ENCODE measurements around the gene KY.

The KY gene

GRCh38 chr3:134667956-134668355 is 17.1 kb upstream of the KY start:
- DNase-seq, result no peak

DNA sequence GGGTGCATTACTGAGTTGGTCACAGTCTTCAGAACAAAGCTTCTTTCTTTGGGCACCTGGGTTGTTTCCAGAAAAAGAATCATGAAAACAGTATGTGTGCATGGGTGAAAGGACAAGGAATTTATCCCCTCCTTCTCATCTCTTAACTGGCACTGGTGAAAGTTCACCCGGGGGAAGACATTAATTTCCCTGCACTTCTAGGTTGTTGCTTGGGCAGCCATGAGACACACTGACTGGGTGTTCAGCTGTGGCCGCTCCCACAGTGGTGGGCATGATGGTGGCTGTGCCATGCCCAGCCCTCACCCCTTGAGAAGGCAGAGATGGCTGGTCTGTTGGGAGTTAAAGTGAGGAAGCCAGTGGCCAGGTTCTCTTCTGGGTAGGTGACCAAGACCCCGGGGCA is 16.6 kb upstream of the KY start:
- DNase-seq, result no peak

GRCh38 chr3:134666885-134667284 is 16.1 kb upstream of the KY start:
- DNase-seq, result no peak

DNA sequence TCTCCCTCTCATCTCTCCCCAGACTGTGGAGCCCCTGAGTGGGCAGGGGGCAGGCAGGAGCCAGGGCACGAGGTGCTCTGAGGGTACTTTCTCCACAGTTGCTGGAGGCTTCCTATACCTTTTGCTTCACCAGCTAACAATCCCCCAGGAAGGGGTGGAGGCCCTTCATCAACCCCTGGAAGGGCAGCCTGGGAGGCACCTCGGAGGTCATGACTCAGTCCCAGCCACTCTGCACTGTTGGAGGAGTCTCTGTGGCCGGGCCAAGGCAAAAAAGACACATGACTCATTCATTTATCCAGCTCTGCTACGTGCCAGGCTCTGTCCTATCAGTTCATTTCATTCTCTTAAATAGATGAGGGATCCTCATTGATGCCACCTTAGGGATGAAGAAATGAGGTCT is 15.6 kb upstream of the KY start:
- DNase-seq, result no peak

- DNase-seq, result no peak
Measured at GRCh38 chr3:134666052-134666451, 15.2 kb upstream of the KY start.

DNA sequence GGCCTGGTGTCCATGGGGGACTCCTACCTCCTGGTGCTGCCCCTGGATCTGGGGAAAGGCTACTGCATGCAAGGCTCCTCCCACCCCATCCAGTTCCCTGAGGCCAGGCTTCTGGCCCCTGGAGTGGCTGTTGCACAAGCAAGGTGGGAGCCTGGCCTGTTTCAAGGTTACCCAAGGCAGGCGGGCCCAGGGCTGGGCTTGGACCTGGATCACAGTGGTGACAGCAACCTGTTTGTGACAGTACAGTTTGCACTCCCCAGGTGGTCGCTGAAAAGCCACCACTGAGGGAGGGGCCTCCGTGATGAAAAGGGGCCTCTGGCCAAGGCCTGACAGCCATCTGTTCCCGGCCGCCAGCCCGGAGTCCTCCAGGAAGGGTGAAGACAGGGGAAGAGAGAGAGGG is 14.4 kb upstream of the KY start:
- no peak for DNase-seq

DNA sequence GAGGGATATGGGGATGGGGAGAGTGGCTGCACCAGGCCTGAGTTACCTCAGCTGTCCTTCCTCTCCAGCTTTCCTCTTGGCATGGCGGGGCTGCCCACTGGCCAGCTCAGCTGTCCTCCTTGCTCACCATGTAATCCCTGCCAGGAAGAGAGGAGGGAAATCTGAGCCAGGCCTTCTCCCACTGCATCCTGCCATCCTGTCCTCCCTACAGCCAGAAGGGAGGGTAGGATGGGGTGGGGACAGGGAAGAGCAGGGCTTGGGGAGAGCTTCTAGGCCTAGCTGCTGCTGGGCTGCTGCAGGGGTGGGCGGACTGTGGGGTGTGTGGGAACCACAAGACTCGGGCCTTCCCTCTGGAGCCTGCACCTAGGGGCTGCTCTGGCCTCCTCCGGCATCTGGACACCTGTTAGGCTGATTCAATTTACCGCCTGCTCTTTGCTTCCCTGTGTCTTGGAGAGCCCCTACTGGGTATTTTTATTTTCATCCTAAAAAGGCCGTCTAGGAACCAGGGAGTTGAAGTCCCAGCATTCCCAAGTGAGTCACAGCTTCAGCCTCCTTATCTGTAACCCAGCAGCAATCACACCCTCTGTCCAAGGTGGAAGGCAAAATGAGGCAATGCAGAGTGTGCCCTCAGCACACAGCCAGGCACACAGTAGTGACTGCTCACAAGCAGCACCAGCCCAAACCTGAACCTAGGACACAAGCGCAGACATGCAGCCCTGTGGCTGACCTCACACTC is 13.1 kb upstream of the KY start:
- no peak for DNase-seq

DNA sequence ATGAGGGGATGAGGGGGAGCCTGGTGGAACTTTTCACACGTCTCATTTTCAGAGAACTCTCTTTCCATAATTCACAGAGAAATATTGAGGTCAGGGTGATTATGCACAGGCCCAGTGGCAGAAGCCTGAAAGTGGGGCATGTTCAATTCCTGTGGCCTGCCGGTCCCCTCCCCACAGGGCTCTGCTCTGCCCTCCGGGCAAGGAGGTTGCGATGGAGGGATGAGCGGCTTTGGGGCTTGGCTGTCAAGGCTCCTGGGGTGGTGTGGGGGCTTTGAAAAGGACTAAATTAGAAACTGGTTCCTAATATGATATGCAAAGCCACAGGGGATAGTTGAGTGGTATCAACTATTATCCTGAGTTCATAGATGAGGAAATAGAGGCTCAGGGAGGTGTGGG is 9.2 kb upstream of the KY start:
- DNase-seq, result no peak

- no peak for DNase-seq
Measured at GRCh38 chr3:134659391-134660045, 8.7 kb upstream of the KY start.

- no peak for DNase-seq
Measured at GRCh38 chr3:134658555-134658954, 7.7 kb upstream of the KY start.

GRCh38 chr3:134656211-134656800 is 5.5 kb upstream of the KY start:
- DNase-seq, result no peak

DNA sequence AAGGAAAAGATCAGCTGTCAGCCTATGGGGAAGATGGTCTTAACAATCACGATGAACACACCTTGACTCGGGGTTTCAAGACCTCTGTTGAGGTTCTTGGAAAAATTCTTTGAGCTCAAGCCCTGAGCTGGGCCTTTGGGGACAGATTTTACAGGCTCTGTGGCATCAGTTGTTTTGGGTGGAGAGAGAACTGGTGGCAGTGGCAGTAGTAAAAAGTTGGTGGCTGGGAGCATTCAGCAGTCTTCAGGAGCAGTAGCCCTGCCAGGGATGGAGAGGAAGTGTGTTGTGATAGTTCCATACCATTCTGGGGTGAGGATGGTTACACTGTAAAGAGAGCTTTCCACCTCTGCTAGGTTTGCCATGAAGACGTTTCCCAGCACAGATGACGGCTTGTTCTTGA is 4.9 kb upstream of the KY start:
- DNase-seq, result no peak

GRCh38 chr3:134654031-134654430 is 3.2 kb upstream of the KY start:
- DNase-seq, result no peak

- DNase-seq, result no peak
Measured at GRCh38 chr3:134652886-134653630, 2.2 kb upstream of the KY start.

- DNase-seq, result no peak
Measured at GRCh38 chr3:134652409-134652831, 1.6 kb upstream of the KY start.

GRCh38 chr3:134651347-134652041 is 672 bp upstream of the KY start:
- no peak for DNase-seq

GRCh38 chr3:134649106-134649705 is 1.6 kb downstream of the KY start:
- DNase-seq, result no peak

DNA sequence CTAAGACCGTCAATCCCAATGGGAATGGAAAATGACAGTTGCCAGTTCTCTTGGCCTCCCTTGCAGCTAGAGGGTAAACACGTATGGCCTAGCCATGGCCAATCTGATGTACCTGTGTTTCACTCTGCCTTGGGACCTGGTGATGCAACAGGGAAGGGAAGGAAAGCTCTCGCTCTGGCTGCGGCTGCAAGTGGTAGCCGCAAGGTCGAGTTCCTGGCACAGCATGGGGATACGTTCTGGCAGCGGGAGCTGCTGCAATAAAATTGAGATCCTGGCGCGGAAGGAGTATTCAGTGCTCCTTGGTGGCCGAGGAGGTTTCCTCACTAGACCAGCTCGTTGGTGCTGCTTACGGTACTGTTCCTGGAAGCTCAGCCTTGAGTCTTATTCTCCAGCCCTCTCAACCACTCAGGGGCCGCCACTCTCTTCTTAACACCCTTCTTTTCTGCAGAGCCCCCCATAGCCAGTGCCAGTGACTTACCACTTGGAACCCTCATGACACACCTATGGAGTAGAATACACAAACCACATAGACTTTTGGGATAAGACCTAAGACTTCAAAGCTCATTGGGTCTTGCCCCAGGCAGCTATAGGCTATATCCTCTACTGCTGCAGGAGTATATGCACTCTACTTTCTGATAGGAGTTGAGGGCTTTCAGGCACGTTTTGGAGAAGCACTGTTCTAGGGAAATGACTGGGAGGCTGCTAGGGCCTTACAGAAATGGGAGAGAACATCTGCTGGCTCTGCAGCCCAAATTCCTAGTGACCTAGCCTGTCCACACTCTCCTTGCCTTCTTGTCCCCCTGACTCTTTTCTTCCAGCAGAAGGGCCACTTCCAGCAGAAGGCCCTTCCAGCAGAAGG is 2.7 kb downstream of the KY start:
- DNase-seq, result no peak

GRCh38 chr3:134646086-134646485 is 4.7 kb downstream of the KY start:
- DNase-seq, result no peak

DNA sequence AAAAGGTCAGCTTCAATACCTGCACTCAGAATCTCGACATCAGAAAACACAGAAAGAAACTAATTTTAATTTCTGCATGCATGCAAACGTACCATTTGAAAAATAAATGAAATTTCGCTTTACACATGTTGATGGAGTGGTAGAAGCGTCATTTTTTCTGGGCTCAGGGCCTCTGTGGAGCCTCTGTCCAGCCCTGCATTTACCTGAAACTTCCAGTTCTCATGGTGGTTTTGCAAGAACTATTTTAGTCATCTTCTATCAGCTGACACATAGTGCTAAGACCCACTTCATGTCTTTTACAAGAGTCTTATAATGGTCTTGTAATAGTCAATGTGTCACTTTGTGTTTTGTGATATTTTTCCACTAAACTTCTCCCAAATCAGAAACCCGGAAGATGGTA is 5.3 kb downstream of the KY start:
- DNase-seq, result no peak

DNA sequence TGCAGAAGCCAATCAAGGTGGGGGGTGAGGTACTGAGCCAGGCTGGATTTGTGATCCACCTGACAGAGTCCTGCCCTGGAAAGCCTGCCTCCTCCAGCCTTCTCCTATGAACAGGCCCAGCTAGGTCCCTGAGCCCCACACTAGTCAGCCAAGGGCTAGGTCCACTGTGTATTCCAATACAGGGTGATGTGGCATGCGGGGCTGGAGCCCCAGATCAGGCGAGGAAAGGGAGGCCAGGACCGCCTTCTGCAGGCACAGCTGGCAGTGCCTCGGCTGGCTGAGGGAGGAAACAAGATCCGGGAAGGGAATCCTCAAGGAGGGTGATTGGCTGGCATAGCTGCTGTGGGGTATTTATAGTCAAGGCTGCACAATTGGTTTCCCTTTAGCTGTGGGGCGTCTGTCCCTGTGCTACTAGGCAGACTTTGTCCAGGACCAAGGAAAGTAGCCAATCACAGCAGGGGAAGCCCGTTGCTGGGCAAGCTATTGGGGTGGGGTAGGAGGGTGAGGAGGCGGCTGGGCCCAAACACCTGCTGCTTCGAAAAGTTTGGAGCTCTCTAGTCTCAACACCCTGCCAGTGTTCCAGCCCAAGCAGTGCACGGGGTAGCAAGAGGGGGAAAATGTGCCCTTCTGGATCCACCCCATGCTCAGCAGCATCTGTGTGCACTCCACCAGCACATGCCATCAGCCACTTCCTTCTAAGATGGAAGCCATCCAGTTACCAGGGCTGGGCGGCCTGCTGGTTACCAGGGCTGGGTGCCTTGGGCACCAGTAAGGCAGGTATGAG is 5.9 kb downstream of the KY start:
- DNase-seq, result no peak
